ENCODE results near the gene SVEP1.
"Not testable (repeated sequence)": the region's sequence is repeated elsewhere in the genome, so short reads cannot be mapped to it uniquely, and the experiment has no call there.

SVEP1 gene

GRCh38 chr9:110399983-110400382, 179.6 kb downstream of the SVEP1 start:
- no peak overlapping the region for H3K9ac ChIP-seq (ENCODE audit: low read length)
- H2AFZ ChIP-seq (ENCODE audit: low read length) = no peak overlapping the region
- TF ChIP-seq EZH2 (IDR thresholded peaks at IDR 0.05; ENCODE audit: borderline replicate concordance, low read length) = no peak
- TF ChIP-seq CTCF (IDR thresholded peaks at IDR 0.05; ENCODE audit: low read length) = no peak
- H3K27me3 ChIP-seq (ENCODE audit: insufficient read depth, low read length) = no peaks in the 10 kb centered on the region
- H3K9me2 ChIP-seq (ENCODE audit: low read depth, low read length) = no peaks in the 10 kb centered on the region
- H3K9me3 ChIP-seq (ENCODE audit: low read length) = no peaks in the 10 kb centered on the region
- no peaks in the 10 kb centered on the region for H4K20me1 ChIP-seq (ENCODE audit: insufficient read depth, low read length)
- no peaks in the 10 kb centered on the region for H3K79me2 ChIP-seq (ENCODE audit: insufficient read depth, low read length)
- H3K4me2 ChIP-seq (ENCODE audit: low read length) = no peak overlapping the region
- H3K36me3 ChIP-seq (ENCODE audit: insufficient read depth, low read length) = no peaks in the 10 kb centered on the region
- H3K27ac ChIP-seq (ENCODE audit: low read depth, low read length, poor library complexity, severe bottlenecking) = no peak overlapping the region
- no peaks in the 10 kb centered on the region for H3F3A ChIP-seq (ENCODE audit: insufficient read depth, low read length)
- no peaks in the 10 kb centered on the region for H3K4me1 ChIP-seq (ENCODE audit: insufficient read depth, low read length, severe bottlenecking)
- H3K4me3 ChIP-seq (ENCODE audit: low read depth, low read length, poor library complexity, severe bottlenecking) = no peak overlapping the region

DNA sequence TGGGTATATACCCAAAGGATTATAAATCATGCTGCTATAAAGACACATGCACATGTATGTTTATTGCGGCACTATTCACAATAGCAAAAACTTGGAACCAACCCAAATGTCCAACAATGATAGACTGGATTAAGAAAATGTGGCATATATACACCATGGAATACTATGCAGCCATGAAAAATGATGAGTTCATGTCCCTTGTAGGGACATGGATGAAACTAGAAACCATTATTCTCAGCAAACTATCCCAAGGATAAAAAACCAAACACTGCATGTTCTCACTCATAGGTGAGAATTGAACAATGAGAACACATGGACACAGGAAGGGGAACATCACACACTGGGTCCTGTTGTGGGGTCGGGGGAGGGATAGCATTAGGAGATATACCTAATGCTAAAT, 180.5 kb downstream of the SVEP1 start:
- not testable (repeated sequence) for H4K20me1 ChIP-seq (ENCODE audit: insufficient read depth, low read length); H3K4me2 ChIP-seq (ENCODE audit: low read length); H3F3A ChIP-seq (ENCODE audit: insufficient read depth, low read length); H3K79me2 ChIP-seq (ENCODE audit: insufficient read depth, low read length); H3K9me3 ChIP-seq (ENCODE audit: low read length); H3K9me2 ChIP-seq (ENCODE audit: low read depth, low read length); H3K36me3 ChIP-seq (ENCODE audit: insufficient read depth, low read length); H3K4me3 ChIP-seq (ENCODE audit: low read depth, low read length, poor library complexity, severe bottlenecking); H3K4me1 ChIP-seq (ENCODE audit: insufficient read depth, low read length, severe bottlenecking); H3K27ac ChIP-seq (ENCODE audit: low read depth, low read length, poor library complexity, severe bottlenecking); H3K9ac ChIP-seq (ENCODE audit: low read length); H2AFZ ChIP-seq (ENCODE audit: low read length); H3K27me3 ChIP-seq (ENCODE audit: insufficient read depth, low read length)

GRCh38 chr9:110391826-110392485, 187.6 kb downstream of the SVEP1 start:
- TF ChIP-seq CTCF (IDR thresholded peaks at IDR 0.05; ENCODE audit: low read length) = no peak
- TF ChIP-seq EZH2 (IDR thresholded peaks at IDR 0.05; ENCODE audit: borderline replicate concordance, low read length) = no peak
- H3K9me3 ChIP-seq (ENCODE audit: low read length) = no peaks in the 10 kb centered on the region
- no peaks in the 10 kb centered on the region for H3K36me3 ChIP-seq (ENCODE audit: insufficient read depth, low read length)
- no peaks in the 10 kb centered on the region for H3K9me2 ChIP-seq (ENCODE audit: low read depth, low read length)
- no peaks in the 10 kb centered on the region for H3K4me1 ChIP-seq (ENCODE audit: insufficient read depth, low read length, severe bottlenecking)
- H4K20me1 ChIP-seq (ENCODE audit: insufficient read depth, low read length) = no peaks in the 10 kb centered on the region
- no peak overlapping the region for H3K4me2 ChIP-seq (ENCODE audit: low read length)
- no peaks in the 10 kb centered on the region for H3K79me2 ChIP-seq (ENCODE audit: insufficient read depth, low read length)
- no peaks in the 10 kb centered on the region for H3K27me3 ChIP-seq (ENCODE audit: insufficient read depth, low read length)
- no peak overlapping the region for H3K4me3 ChIP-seq (ENCODE audit: low read depth, low read length, poor library complexity, severe bottlenecking)
- H3K27ac ChIP-seq (ENCODE audit: low read depth, low read length, poor library complexity, severe bottlenecking) = no peak overlapping the region
- no peaks in the 10 kb centered on the region for H3F3A ChIP-seq (ENCODE audit: insufficient read depth, low read length)
- H3K9ac ChIP-seq (ENCODE audit: low read length) = no peak overlapping the region
- H2AFZ ChIP-seq (ENCODE audit: low read length) = no peak overlapping the region

DNA sequence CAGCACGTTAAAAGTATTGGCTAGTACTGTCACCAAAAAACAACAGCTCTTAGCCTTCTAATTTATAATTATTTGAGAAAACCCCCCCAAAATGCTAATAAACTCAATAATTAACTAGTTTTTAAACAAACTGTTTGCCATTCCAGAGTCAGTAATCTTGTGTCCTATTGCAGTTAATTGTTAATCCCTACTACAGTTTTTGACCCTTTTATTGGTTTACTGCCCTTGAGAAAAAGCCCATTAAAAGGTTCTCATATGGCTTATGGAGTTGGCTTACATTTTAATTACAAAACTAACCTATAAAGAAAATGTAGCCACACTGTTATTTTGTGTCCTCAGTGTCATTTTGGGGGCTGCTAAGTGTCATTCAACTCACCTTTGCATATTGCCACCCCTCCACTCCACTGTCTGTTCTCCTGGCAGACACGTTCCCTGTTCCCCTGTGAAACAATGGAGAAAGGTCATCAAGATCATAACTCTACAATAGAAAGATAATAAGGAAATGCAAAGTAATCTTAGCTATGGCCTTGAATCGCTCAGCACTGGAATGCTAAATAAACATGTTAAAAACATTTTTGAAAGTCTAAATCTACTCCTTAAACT, 190.3 kb downstream of the SVEP1 start:
- H3K27me3 ChIP-seq (ENCODE audit: insufficient read depth, low read length) = no peaks in the 10 kb centered on the region

More for the DNA sequence above, 190.3 kb downstream of the SVEP1 start:
- no peak for TF ChIP-seq EZH2 (IDR thresholded peaks at IDR 0.05; ENCODE audit: borderline replicate concordance, low read length)
- Histone ChIP-seq H3K4me3 (ENCODE audit: low read depth, low read length, poor library complexity, severe bottlenecking) (no peak overlapping the region), H4K20me1 (ENCODE audit: insufficient read depth, low read length) (no peaks in the 10 kb centered on the region), H3K27ac (ENCODE audit: low read depth, low read length, poor library complexity, severe bottlenecking) (no peak overlapping the region), H3K79me2 (ENCODE audit: insufficient read depth, low read length) (no peaks in the 10 kb centered on the region), H3K9me3 (ENCODE audit: low read length) (no peaks in the 10 kb centered on the region), H3K4me1 (ENCODE audit: insufficient read depth, low read length, severe bottlenecking) (no peaks in the 10 kb centered on the region), H3K4me2 (ENCODE audit: low read length) (no peak overlapping the region), H3K9ac (ENCODE audit: low read length) (no peak overlapping the region), H3F3A (ENCODE audit: insufficient read depth, low read length) (no peaks in the 10 kb centered on the region), H3K9me2 (ENCODE audit: low read depth, low read length) (no peaks in the 10 kb centered on the region), H3K36me3 (ENCODE audit: insufficient read depth, low read length) (no peaks in the 10 kb centered on the region), H2AFZ (ENCODE audit: low read length) (no peak overlapping the region)

Data from OCI-LY1 (cell line).